HL-60 (cell line): Measurements from ENCODE around the gene BGLAP.

Source experiments
- DNase-seq, 2 experiments: peaks; one replicate each; pipeline ENCODE4 v3.0.0-alpha.2; 2010 to 2020; ENCODE audit warnings: low read depth in 1 of 2, low spot score in 1 of 2
- H3K27ac ChIP-seq: fragments of 250-450 bp; sonication (Bioruptor Pico); replicated peaks from 2 replicates; pipeline ENCODE4 v1.5.1; 2020; ENCODE audit warnings: mild to moderate bottlenecking, moderate library complexity
- H3K27me3 ChIP-seq: fragments of 250-450 bp; sonication (Bioruptor Pico); 2 replicates; pipeline ENCODE4 v1.5.1; 2021; ENCODE audit warnings: mild to moderate bottlenecking, moderate library complexity; ENCODE audit not compliant: insufficient read depth, poor library complexity, severe bottlenecking
- H3K4me3 ChIP-seq: replicated peaks from 2 replicates; pipeline ENCODE4 v1.5.1; 2011; ENCODE audit warnings: mild to moderate bottlenecking, control low read depth, low read length; ENCODE audit not compliant: insufficient read depth
- GABPA ChIP-seq: IDR thresholded peaks from 2 replicates; pipeline ENCODE4 v1.6.1; 2012; ENCODE audit warnings: low read depth
- POLR2AphosphoS5 ChIP-seq: IDR thresholded peaks from 2 replicates; pipeline ENCODE4 v1.6.1; 2012; ENCODE audit warnings: low read depth
- SPI1 ChIP-seq: IDR thresholded peaks from 2 replicates; pipeline ENCODE4 v1.6.1; 2012; ENCODE audit warnings: low read depth, mild to moderate bottlenecking, borderline replicate concordance
- TF ChIP-seq, protein P1 (sequence below): IDR thresholded peaks from one replicate; pipeline ENCODE4 v1.5.1; 2011; ENCODE audit warnings: low read length, control low read depth, inconsistent platforms; ENCODE audit not compliant: insufficient read depth
- TF ChIP-seq, protein P2 (sequence below): IDR thresholded peaks from 2 replicates; pipeline ENCODE4 v1.6.1; 2012; ENCODE audit warnings: low read depth; ENCODE audit not compliant: insufficient replicate concordance

The BGLAP gene

DNA sequence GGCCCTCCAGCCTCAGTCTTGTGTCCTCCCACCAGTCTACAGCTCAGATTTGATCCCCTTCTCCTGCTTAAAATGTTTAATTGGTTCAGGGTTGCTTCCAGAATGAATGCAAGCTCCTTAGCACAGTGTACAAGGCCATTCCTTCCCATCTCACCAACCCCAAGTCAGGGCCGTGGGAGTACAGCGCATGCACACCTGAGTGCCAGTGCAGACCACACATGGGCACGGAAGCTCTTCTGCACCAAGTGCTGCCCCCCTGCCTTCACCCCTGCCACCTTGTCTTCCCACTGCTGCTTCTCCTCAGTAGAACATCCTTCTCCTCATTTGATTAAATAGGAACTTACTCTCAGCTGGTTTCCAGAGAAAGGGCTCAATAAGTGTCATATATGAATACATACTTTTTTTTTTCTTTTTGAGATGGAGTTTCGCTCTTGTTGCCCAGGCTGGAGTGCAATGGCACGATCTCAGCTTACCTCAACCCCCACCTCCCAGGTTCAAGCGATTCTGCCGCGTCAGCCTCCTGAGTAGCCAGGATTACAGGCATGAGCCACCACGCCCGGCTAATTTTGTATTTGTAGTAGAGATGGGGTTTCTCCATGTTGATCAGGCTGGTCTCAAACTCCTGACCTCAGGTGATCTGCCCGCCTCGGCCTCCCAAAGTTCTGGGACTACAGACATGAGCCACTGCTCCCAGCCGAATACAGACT lies 19.8 kb upstream of the BGLAP start:
- Histone ChIP-seq H3K27me3 (no peaks in the 10 kb centered on the region), H3K27ac (no peak overlapping the region), H3K4me3 (no peak overlapping the region)
- no peak for DNase-seq
- TF ChIP-seq, protein P1, sequence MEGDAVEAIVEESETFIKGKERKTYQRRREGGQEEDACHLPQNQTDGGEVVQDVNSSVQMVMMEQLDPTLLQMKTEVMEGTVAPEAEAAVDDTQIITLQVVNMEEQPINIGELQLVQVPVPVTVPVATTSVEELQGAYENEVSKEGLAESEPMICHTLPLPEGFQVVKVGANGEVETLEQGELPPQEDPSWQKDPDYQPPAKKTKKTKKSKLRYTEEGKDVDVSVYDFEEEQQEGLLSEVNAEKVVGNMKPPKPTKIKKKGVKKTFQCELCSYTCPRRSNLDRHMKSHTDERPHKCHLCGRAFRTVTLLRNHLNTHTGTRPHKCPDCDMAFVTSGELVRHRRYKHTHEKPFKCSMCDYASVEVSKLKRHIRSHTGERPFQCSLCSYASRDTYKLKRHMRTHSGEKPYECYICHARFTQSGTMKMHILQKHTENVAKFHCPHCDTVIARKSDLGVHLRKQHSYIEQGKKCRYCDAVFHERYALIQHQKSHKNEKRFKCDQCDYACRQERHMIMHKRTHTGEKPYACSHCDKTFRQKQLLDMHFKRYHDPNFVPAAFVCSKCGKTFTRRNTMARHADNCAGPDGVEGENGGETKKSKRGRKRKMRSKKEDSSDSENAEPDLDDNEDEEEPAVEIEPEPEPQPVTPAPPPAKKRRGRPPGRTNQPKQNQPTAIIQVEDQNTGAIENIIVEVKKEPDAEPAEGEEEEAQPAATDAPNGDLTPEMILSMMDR = no peak
- TF ChIP-seq SPI1 (no peak), GABPA (no peak), POLR2AphosphoS5 (no peak)
- TF ChIP-seq, protein P2, sequence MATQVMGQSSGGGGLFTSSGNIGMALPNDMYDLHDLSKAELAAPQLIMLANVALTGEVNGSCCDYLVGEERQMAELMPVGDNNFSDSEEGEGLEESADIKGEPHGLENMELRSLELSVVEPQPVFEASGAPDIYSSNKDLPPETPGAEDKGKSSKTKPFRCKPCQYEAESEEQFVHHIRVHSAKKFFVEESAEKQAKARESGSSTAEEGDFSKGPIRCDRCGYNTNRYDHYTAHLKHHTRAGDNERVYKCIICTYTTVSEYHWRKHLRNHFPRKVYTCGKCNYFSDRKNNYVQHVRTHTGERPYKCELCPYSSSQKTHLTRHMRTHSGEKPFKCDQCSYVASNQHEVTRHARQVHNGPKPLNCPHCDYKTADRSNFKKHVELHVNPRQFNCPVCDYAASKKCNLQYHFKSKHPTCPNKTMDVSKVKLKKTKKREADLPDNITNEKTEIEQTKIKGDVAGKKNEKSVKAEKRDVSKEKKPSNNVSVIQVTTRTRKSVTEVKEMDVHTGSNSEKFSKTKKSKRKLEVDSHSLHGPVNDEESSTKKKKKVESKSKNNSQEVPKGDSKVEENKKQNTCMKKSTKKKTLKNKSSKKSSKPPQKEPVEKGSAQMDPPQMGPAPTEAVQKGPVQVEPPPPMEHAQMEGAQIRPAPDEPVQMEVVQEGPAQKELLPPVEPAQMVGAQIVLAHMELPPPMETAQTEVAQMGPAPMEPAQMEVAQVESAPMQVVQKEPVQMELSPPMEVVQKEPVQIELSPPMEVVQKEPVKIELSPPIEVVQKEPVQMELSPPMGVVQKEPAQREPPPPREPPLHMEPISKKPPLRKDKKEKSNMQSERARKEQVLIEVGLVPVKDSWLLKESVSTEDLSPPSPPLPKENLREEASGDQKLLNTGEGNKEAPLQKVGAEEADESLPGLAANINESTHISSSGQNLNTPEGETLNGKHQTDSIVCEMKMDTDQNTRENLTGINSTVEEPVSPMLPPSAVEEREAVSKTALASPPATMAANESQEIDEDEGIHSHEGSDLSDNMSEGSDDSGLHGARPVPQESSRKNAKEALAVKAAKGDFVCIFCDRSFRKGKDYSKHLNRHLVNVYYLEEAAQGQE = no peak

DNA sequence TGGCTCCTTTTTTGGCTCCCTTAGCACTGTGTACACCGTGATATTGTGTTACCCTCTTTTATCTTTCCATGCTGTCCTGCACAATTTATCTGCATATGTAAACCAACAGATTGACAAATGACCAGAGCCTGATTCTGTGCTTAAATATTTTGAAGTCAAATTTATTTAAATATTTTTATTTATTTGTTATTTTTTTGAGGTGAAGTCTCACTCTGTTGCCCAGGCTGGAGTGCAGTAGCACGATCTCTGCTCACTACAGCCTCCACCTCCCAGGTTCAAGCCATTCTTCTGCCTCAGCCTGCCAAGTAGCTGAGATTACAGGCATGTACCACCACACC lies 16.3 kb upstream of the BGLAP start:
- Histone ChIP-seq H3K27me3 (no peaks in the 10 kb centered on the region), H3K27ac (no peak overlapping the region), H3K4me3 (no peak overlapping the region)
- DNase-seq = no peak
- TF ChIP-seq POLR2AphosphoS5 (no peak), GABPA (no peak), SPI1 (no peak)
- TF ChIP-seq, protein P2 = no peak
- TF ChIP-seq, protein P1 = no peak

DNA sequence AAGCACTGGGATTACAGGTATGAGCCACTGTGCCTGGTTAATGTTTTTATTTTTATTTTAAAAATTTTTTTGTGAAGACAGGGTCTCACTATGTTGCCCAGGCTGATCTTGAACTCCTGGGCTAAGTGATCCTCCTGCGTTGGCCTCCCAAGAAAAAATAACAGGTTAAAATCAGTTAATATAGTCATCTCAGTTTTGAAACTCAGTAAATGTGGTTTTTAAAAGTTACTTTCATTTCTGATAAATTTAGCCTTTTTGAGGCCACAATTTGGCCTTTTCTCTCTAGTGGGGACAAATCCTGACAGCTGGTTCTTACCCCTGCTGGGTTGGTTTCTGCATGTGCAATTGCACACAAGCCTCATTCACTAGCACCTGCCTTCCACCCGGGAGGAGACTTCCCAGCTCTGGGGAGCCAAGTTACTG lies 15.9 kb upstream of the BGLAP start:
- Histone ChIP-seq H3K27ac (no peak overlapping the region), H3K27me3 (no peaks in the 10 kb centered on the region), H3K4me3 (no peak overlapping the region)
- TF ChIP-seq, protein P2 = no peak
- no peak for TF ChIP-seq POLR2AphosphoS5
- no peak for TF ChIP-seq GABPA
- no peak for TF ChIP-seq SPI1
- TF ChIP-seq, protein P1 = no peak
- no peak for DNase-seq
